Measurements from ENCODE around the gene PSD2. TPM values are rescaled to one million over a fixed set of nuclear protein-coding genes. Genes with fewer than 3 reads are reported as not detected.

PSD2 gene
- total and polyA plus RNA-seq, 2 of the 13 experiments (the other 11 are each of a cell fraction or from before 2014, with no cell fraction given) = 0.07 TPM; not detected in 1

DNA sequence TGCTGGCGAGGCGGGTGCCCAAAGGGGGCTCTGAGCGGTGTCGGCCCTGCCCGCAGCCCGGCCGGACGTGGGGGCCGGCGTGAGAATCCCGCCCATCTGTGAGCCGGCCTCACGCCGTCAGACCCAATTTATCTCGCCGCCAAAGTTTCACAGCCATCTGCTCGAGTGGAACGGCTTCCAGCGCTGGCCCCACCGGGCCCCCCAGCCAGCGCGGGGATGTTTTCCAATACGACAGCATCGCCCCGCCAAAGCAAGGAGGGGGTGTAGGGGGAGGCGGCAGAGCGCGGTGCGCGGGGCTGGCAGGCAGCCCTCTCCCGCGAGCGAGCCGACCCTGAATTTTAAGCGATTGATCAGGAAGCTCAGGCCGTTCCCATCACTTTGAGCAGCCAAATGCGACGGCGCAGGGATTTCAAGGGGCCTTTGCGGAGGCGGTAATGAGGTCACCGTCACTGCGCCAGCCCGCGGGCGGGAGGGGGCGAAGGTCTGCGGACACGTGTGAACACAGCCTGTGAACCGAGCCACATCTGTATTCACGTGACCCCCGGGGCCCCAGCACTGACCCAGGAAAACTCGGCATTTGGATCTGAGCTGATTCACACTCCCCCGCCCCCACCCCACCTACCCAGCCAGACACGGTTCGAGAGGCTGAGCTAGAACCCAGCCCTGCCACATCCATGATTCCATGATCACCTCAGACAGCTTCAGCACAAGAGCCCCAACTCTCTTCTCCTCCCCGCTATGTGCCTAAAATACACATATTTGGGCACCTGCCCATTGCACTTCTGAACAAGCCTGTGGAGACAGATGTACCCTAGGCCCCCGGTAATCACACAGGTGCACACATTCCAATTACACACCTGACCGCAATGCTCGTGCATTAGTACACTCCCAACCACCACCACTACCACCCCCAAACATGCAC, 47.8 kb upstream of the PSD2 start (continued):
- TF ChIP-seq, protein P1, sequence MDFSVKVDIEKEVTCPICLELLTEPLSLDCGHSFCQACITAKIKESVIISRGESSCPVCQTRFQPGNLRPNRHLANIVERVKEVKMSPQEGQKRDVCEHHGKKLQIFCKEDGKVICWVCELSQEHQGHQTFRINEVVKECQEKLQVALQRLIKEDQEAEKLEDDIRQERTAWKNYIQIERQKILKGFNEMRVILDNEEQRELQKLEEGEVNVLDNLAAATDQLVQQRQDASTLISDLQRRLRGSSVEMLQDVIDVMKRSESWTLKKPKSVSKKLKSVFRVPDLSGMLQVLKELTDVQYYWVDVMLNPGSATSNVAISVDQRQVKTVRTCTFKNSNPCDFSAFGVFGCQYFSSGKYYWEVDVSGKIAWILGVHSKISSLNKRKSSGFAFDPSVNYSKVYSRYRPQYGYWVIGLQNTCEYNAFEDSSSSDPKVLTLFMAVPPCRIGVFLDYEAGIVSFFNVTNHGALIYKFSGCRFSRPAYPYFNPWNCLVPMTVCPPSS (IDR thresholded peaks at IDR 0.05) = no peak
- TF ChIP-seq, protein P2, sequence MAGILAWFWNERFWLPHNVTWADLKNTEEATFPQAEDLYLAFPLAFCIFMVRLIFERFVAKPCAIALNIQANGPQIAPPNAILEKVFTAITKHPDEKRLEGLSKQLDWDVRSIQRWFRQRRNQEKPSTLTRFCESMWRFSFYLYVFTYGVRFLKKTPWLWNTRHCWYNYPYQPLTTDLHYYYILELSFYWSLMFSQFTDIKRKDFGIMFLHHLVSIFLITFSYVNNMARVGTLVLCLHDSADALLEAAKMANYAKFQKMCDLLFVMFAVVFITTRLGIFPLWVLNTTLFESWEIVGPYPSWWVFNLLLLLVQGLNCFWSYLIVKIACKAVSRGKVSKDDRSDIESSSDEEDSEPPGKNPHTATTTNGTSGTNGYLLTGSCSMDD (CRISPR knock-in tag; IDR thresholded peaks at IDR 0.05) = no peak
- TF ChIP-seq TBX3 (IDR thresholded peaks at IDR 0.05; ENCODE audit: borderline replicate concordance) (peak; percentile 19; the same call in 1 of the 2 replicates), BHLHE40 (IDR thresholded peaks at IDR 0.05; ENCODE audit: low read length) (peak; percentile 89), HDAC1 (CRISPR knock-in tag; IDR thresholded peaks at IDR 0.05) (0 out of 2 replicates have a peak, but pooled peaks have one; percentile 37), RFX5 (IDR thresholded peaks at IDR 0.05; ENCODE audit: low read depth, low read length) (no peak), NCOA2 (CRISPR knock-in tag; IDR thresholded peaks at IDR 0.05) (no peak), NR2C2 (CRISPR knock-in tag; IDR thresholded peaks at IDR 0.05; ENCODE audit: borderline replicate concordance) (peak; percentile 51), ZBTB42 (CRISPR knock-in tag; IDR thresholded peaks at IDR 0.05) (peak; percentile 92; the same call in 1 of the 2 replicates), ELF3 (CRISPR knock-in tag; IDR thresholded peaks at IDR 0.05) (0 out of 2 replicates have a peak, but pooled peaks have one; percentile 10), ZFX (CRISPR knock-in tag; IDR thresholded peaks at IDR 0.05; ENCODE audit: low read depth) (0 out of 2 replicates have a peak, but pooled peaks have one; percentile 24), ZNF235 (CRISPR knock-in tag; IDR thresholded peaks at IDR 0.05; ENCODE audit: borderline replicate concordance) (no peak), TBL1XR1 (IDR thresholded peaks at IDR 0.05; ENCODE audit: borderline replicate concordance, low read length, partially characterized antibody) (no peak)
- TF ChIP-seq, protein P3, sequence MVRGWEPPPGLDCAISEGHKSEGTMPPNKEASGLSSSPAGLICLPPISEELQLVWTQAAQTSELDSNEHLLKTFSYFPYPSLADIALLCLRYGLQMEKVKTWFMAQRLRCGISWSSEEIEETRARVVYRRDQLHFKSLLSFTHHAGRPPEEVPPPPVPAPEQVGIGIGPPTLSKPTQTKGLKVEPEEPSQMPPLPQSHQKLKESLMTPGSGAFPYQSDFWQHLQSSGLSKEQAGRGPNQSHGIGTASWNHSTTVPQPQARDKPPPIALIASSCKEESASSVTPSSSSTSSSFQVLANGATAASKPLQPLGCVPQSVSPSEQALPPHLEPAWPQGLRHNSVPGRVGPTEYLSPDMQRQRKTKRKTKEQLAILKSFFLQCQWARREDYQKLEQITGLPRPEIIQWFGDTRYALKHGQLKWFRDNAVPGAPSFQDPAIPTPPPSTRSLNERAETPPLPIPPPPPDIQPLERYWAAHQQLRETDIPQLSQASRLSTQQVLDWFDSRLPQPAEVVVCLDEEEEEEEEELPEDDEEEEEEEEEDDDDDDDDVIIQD (CRISPR knock-in tag; IDR thresholded peaks at IDR 0.05; ENCODE audit: low read depth) = no peak
- TF ChIP-seq, protein P4, sequence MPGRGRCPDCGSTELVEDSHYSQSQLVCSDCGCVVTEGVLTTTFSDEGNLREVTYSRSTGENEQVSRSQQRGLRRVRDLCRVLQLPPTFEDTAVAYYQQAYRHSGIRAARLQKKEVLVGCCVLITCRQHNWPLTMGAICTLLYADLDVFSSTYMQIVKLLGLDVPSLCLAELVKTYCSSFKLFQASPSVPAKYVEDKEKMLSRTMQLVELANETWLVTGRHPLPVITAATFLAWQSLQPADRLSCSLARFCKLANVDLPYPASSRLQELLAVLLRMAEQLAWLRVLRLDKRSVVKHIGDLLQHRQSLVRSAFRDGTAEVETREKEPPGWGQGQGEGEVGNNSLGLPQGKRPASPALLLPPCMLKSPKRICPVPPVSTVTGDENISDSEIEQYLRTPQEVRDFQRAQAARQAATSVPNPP (CRISPR knock-in tag; IDR thresholded peaks at IDR 0.05) = no peak
- TF ChIP-seq, protein P5, sequence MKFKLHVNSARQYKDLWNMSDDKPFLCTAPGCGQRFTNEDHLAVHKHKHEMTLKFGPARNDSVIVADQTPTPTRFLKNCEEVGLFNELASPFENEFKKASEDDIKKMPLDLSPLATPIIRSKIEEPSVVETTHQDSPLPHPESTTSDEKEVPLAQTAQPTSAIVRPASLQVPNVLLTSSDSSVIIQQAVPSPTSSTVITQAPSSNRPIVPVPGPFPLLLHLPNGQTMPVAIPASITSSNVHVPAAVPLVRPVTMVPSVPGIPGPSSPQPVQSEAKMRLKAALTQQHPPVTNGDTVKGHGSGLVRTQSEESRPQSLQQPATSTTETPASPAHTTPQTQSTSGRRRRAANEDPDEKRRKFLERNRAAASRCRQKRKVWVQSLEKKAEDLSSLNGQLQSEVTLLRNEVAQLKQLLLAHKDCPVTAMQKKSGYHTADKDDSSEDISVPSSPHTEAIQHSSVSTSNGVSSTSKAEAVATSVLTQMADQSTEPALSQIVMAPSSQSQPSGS (CRISPR knock-in tag; IDR thresholded peaks at IDR 0.05) = peak; percentile 39; the same call in 1 of the 2 replicates
- TF ChIP-seq, protein P6, sequence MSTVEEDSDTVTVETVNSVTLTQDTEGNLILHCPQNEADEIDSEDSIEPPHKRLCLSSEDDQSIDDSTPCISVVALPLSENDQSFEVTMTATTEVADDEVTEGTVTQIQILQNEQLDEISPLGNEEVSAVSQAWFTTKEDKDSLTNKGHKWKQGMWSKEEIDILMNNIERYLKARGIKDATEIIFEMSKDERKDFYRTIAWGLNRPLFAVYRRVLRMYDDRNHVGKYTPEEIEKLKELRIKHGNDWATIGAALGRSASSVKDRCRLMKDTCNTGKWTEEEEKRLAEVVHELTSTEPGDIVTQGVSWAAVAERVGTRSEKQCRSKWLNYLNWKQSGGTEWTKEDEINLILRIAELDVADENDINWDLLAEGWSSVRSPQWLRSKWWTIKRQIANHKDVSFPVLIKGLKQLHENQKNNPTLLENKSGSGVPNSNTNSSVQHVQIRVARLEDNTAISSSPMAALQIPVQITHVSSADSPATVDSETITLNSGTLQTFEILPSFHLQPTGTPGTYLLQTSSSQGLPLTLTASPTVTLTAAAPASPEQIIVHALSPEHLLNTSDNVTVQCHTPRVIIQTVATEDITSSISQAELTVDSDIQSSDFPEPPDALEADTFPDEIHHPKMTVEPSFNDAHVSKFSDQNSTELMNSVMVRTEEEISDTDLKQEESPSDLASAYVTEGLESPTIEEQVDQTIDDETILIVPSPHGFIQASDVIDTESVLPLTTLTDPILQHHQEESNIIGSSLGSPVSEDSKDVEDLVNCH (CRISPR knock-in tag; IDR thresholded peaks at IDR 0.05) = no peak
- TF ChIP-seq, protein P7, sequence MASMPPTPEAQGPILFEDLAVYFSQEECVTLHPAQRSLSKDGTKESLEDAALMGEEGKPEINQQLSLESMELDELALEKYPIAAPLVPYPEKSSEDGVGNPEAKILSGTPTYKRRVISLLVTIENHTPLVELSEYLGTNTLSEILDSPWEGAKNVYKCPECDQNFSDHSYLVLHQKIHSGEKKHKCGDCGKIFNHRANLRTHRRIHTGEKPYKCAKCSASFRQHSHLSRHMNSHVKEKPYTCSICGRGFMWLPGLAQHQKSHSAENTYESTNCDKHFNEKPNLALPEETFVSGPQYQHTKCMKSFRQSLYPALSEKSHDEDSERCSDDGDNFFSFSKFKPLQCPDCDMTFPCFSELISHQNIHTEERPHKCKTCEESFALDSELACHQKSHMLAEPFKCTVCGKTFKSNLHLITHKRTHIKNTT (CRISPR knock-in tag; IDR thresholded peaks at IDR 0.05) = no peak

All from HepG2 (cell line).